Right renal cortex interstitium (tissue), 3 donors: ENCODE results near the gene MYO9A. TPM values are rescaled to one million over a fixed set of nuclear protein-coding genes. Genes with fewer than 3 reads are reported as not detected.

ENCODE experiments used
- polyA plus RNA-seq, 3 donors: library from polyadenylated mRNA; unstranded; fragments of 120-200 nt; gene quantifications; one replicate each; pipeline ENCODE4 v1.2.1, GENCODE V29; 2013; ENCODE audit not compliant: insufficient read length in 3 of 3

The MYO9A gene
- polyA plus RNA-seq, 3 donors, result 33.3 to 37.7 (median 36.2) TPM

Other genes with a start within 250 kb of the MYO9A start
- 1 to 10 TPM; 7.6 to 8.0 (median 7.9) TPM for gene SENP8, start 253 bp upstream of the MYO9A start, polyA plus RNA-seq
- 1 to 10 TPM; 4.6 to 7.8 (median 6.4) TPM for gene GRAMD2A, start 79.6 kb upstream of the MYO9A start, polyA plus RNA-seq
- 100 to 1,000 TPM; 681 to 786 (median 709) TPM for gene PKM, start 113.0 kb upstream of the MYO9A start, polyA plus RNA-seq
- 10 to 100 TPM; 82.1 to 91.9 (median 88.9) TPM for gene PARP6, start 154.4 kb upstream of the MYO9A start, polyA plus RNA-seq
- 1 to 10 TPM; 2.7 to 3.3 (median 3.0) TPM for gene CELF6, start 202.0 kb upstream of the MYO9A start, polyA plus RNA-seq